ENCODE results near the gene ARRDC2.
"Not testable (repeated sequence)": the region's sequence is repeated elsewhere in the genome, so short reads cannot be mapped to it uniquely, and the experiment has no call there.

The ARRDC2 gene

GRCh38 chr19:17989425-17990094 lies 18.4 kb upstream of the ARRDC2 start:
- DNase-seq: no peak

DNA sequence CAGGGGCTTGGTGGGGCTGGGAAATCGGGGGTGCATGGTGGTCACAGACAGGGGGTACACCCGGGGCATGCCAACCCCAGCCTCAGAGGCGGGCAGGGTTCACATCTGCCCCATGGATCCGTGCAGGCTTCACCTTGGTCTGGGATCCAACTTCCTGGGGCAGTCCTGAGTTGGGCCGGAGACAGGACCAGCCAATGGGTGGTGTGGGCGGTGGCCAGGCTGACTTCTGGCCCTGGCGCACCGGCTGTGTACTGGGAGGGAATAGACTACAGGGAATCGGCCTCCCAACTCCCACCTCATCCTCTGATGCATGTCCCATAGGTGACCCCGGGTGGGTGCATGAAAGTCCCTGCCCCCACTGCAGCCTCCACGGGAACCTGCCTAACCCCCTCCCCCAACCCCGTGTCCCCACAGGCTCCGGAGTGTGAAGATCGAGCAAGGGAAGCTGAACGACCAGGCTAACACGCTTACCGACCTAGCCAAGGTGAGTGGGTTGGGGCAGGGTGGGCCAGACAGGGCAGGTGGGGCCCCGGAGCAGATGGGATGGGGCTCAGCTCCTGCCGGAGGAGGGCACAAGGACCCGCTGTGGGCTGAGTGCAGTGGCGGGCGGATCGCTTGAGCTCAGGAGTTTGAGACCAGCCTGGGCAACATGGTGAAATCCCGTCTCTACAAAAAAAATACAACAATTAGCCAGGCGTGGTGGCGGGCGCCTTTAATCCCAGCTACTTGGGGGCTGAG lies 14.7 kb upstream of the ARRDC2 start:
- DNase-seq: no peak

DNA sequence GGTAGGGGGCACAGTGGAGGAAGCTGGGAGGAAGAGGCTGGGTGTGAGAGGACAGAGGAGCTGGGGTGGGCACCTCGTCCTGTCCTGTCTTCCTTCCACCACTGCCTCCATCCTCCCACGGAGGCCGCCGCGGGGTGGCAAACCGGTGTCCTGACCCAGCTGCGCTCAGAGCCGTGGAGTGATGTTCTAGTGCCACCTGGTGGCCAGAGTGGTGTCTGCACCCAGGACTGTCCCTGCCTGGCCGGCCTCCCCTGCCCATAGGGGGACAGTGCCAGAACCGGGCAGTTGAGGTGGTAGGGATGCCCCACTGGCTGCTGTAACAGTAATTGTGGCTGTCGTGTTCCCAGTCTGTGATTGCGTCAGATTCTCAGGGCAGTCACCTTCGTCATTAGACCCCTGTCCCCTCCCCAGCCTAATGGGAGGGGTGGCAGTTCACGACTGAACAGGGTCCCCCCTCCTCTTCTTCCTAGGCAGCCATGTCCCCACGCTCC lies 11.1 kb upstream of the ARRDC2 start:
- DNase-seq: peak in 52 of 56 donors; percentile 15 to 90 (median 72)

- DNase-seq: no peak
Observed at GRCh38 chr19:17997969-17998826, 9.8 kb upstream of the ARRDC2 start.

DNA sequence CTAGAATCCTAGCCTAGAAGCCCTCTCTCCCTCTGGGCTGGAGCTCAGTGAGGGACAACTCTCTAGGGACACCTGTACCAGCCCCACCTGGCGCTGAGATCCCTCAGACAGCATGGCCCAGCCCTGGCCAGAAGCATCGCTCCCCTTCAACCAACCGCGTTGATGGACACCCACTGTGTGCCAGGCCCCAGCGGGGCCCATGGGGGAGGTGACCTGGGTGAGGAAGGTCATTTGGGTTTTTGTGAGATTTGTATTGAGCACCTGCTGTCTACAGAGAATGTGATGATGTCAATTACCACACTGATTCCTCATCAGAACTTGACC lies 9.2 kb upstream of the ARRDC2 start:
- no peak for DNase-seq

DNA sequence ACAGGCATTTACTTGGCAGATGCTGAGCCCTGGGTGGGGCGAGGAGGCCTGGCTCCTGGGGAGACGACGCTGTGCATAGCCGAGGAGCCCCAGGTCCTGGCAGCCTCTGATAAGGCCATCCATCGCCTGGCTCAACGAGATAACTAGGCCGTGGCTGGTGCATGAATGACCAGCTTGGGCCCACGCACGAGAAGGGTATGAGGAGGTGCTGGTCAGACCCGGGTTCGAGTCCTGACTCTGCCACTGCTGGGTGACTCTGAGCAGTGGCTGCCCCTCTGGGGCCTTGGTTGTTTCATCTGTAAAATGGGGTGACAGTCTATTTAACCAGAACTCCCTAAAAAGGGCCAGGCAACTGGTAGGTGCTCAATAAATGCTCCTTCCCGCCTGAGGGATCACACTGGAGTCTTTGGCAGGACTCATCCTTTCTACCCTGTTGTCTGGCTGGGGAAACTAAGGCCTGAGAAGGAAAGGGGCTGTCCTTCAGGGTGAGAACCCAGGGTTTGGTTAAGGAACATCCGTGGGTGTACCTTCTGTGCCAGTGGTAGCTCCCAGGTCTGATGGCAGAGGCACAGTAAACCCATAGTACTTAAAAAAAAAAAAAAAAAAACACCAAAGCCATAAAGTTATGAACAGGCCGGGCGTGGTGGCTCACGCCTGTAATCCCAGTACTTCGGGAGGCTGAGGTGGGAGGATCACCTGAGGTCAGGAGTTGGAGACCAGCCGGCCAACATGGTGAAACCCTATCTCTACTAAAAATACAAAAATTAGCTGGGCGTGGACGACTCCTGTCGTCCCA lies 8.1 kb upstream of the ARRDC2 start:
- no peak for DNase-seq

DNA sequence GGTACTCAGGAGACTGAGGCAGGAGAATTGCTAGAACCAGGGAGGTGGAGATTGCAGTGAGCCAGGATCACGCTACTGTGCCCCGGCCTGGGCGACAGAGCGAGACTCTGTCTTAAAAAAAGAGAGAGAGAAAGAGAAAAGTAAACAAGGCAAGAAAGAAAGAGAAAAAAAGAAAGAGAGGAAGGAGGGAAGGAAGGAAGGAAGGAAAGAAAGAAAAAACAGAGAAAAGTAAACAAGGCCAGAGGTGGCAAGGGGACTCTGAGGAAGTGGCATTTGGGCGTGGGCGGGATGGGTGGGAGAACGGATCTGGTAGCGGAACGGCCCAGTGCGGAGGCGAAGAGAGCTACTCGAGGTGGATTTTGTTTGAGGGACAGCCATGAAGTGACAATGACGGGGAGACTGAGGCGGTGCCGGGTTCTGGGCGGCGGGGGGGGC lies 7.5 kb upstream of the ARRDC2 start:
- DNase-seq: peak in 2 of 56 donors; percentile 50 to 76

DNA sequence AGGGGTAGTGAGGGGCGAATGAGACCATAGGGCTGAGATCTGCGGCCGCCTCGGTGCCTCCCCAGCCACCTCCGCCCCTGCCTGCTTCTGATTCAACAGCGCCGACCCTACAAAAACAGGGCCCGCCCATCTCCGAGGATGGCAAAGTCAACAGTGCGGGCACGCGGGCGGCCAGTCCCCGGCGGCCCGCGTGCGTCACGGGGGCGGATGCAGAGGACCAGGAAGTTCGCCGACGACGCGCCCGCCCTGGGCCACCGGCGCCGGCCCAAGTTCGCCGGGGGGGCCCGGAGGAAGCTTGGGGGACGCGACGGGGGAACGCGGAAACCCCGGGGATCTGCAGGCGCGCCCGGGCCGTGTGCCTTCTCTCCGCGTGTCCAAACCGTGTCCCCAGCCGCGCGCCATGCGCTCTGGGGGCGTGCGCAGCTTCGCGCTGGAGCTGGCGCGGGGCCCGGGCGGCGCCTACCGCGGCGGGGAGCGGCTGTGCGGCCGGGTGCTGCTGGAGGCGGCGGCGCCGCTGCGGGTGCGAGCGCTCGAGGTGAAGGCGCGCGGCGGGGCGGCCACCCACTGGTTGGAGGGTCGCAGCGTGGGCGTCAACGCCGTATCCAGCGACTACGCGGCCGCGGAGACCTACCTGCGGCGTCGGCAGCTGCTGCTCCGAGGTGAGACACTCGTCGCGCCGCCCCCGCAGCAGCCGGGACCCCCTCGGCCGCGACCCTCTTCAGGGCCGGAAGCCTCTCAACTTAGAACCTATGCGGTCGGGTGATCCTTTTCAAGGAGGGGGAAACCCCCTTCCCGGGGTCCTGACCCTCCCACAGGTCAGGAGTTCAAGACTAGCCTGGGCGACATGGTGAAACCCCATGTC lies 6.8 kb upstream of the ARRDC2 start:
- DNase-seq: peak in 42 of 56 donors; percentile 23 to 82 (median 48)

DNA sequence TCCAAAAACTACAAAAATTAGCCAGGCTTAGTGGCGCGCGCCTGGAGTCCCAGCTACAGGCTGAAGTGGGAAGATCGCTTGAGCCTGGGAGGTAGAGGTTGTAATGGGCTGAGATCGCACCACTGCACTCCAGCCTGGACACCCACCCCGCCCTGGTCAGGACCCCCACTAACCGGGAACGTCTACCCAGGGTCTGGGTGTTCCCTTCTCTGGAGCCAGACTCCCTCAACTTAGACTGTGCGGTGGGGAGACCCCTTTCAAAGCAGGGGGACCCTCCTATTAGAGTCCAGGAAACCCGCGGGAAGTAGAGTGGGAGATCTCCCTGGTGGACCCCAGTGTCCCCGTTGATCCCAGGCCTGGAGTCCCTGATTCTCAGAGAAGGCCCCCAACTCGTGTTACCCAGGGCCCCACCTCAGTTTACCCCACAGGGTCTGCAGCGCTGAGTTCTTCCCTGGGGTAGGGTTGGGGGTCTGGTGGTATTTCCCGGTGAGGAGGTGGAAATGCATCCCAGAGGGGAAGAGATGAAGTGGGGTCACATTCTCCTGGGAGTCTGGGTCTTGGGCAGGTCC lies 6.1 kb upstream of the ARRDC2 start:
- DNase-seq: no peak

DNA sequence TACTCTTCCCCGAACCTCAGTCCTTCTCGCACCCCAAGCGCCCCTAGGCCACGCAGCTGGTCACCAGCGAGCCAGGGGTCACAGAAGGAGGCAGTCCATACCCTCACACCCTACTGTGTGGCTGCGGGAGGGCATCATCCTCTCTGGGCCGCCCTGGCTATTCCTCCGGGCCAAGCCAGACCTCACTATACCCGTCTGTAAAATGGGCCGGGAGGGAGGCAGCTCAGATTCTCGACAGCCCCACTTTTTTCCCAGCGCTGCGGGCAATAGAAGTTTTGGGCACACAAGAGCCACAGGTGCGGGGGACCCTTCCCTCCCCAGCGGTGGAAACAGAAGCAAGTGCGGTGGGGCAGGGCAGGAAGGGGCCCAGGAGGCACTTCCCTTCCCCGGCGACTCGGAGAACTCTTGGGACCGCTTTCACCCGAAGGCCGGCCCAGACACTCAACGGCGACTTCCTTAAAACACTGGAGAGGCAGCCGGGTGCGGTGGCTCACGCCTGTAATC lies 5.6 kb upstream of the ARRDC2 start:
- DNase-seq: no peak

DNA sequence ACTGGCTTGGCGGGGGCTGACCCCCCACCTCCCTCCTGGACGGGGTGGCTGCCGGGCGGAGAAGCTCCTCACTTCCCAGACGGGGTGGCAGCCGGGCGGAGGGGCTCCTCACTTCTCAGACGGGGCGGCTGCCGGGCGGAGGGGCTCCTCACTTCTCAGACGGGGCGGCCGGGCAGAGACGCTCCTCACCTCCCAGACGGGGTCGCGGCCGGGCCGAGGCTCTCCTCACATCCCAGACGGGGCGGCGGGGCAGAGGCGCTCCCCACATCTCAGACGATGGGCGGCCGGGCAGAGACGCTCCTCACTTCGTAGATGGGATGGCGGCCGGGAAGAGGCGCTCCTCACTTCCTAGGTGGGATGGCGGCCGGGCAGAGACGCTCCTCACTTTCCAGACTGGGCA lies 2.2 kb upstream of the ARRDC2 start:
- DNase-seq: not testable (repeated sequence)

DNA sequence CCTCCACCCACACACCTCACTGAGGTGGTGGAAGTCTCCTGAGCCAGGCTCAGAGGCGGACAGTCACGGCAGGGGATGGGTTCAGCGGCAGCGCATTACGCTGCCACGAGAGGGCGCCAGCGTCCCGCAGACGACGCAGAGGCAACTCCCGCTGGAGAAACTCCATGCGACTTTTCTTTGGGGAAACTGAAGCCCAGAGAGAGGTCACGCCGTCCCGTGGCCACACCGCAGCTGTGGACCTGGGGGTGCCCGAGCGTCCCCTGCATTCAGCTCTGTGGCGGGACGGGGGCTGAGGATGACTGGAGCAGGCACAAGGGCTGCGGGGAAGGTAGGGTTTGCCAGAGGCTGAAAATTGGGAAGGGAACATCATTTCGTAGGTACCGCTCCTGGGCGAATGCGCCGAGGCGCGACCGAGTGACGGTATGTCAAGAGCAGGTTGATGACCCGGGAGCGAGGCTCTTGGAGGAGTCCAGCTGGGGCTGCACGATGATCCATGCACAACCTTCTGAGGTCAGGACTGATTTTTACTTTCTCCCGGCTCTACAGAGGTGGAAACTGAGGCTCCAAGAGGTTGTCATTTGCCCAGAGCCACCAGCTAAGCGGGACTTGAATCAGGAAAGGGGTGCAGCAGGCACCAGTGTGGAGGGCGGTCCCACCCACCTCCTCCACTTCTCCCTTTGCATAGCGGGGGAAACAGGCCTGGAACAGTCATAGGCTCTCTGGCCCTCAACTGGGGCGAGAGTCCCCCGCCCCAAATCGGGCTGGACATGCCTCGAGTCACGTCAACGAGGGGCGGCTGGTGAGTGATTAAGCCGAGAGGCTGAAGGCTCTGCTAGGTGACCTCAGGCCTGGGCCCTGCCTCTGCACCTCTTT lies 690 bp upstream of the ARRDC2 start:
- DNase-seq: peak in 53 of 56 donors; percentile 23 to 90 (median 74)

DNA sequence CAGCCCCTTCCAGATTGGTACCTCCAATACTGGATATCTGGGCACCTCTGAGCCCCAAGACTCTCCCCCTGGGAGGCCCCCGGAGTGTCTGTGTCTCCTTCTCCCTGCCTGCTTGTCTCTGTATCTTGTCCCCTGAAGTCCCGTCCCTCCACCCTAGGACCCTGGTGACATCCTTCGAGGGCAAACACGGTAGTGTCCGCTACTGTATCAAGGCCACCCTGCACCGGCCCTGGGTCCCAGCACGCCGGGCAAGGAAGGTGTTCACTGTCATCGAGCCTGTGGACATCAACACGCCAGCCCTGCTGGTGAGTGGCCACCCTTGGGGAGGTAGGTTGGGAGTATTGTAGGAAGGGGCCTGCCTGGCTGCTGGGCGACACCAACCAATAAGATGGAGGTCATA lies 844 bp downstream of the ARRDC2 start:
- DNase-seq: no peak

DNA sequence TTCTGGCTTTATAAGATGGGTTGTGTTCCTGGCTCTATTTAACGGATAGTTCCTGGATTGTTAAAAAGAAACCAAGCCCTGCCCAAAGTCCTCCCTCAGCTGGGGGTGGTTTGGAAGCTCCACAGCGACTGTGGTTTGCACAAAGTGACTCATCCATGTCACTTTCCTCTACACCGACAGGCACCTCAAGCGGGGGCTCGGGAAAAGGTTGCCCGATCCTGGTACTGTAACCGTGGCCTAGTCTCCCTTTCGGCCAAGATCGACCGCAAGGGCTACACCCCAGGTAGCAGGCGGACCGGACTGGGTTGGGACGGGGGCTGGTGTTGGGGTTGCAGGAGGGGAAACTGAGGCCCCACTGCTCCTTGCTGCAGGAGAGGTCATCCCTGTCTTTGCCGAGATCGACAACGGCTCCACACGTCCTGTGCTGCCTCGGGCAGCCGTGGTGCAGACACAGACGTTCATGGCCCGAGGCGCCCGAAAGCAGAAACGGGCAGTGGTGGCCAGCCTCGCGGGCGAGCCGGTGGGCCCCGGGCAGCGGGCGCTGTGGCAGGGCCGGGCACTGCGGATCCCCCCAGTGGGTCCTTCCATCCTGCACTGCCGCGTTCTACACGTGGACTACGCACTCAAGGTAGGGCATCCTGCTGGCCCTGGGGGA lies 1.6 kb downstream of the ARRDC2 start:
- peak in 3 of 56 donors; percentile 9 to 32 (median 21) for DNase-seq

DNA sequence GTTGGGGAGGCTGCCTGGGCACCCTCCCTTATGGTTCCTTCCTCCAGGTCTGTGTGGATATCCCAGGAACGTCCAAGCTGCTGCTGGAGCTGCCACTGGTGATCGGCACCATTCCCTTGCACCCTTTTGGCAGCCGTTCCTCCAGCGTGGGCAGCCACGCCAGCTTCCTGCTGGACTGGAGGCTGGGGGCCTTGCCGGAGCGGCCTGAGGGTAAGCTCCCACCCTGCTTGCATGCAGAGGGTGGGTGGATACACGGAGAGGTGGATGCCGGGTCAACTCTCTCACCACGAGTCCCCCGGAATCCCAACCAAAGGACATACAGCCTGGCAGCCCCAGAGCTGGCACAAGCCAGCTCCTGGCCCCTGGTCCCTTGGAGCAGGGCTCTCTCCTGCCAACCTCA lies 2.2 kb downstream of the ARRDC2 start:
- DNase-seq: no peak

GRCh38 chr19:18013210-18014111 lies 5.5 kb downstream of the ARRDC2 start:
- peak in 2 of 56 donors; percentile 13 to 18 for DNase-seq

- no peak for DNase-seq
Observed at GRCh38 chr19:18014197-18014596, 6.2 kb downstream of the ARRDC2 start.
